T-helper 2 cell treated with Interferon-gamma antibody and Interleukin-4, amounts not matched to agents 100 ng/mL and 5 ng/mL, for 36 hours (primary cell): ENCODE results near the gene MRPS26. TPM values are rescaled to one million over a fixed set of nuclear protein-coding genes. Genes with fewer than 3 reads are reported as not detected.
"Not testable (repeated sequence)": the region's sequence is repeated elsewhere in the genome, so short reads cannot be mapped to it uniquely, and the experiment has no call there.

ENCODE experiments used
- intact Hi-C: fragments of 100-400 bp; cut with micrococcal nuclease; formaldehyde crosslinking; loops from one replicate; pipeline ENCODE4 v1.15.1; 2023
- total RNA-seq: library from RNA; stranded (reverse); gene quantifications from 2 replicates; pipeline ENCODE4 v1.2.3, GENCODE V29; 2022

MRPS26 gene
- total RNA-seq, 1 donor from 2014 or later, result 43.9 TPM

DNA sequence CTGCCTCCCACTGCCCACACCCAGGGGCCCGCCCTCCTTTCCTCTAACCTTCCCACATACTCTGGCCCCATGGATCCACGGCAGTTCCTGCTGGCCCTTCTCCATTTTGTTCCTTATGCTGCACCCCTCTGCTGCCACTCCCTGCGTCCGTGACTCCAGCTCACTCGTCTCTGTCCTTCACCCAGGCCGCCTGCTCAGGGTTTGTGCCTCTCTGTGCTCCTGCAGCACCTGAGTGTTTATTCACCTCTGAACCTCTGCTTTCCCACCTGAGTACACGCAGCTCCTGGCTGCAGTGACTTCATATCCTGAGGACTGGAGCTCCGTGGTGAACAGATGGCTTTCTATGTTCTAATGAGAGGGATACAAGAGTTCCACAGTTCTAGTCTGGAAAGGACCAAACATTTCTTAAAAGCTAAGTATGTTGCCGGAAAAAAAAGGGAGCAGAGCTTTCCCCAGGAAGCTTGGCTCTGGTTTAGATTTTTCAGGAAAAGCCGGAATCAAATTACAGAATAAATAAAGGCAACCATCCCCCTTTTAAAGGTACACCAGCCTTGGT, 3.9 kb upstream of the MRPS26 start:
- intact Hi-C loops, result no loop called here

DNA sequence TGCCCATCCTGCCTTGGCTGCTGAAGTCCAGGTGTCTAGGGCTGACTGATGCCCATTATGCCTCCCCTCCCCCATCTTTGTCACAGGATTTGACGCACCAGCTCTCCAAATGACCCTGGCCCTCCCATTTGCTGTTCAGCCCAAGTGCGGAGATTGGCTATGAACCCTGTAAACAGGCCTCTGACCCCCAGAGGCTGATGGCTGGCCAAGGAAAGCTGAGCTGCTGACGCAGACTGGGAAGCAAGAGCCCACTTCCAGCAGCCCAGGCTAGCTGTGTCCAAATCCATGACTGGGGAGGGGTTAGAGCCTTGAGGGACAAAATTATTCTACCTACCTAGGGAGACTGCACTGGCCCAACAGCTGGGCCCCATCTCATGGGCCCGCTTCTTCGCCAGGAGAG, 3.2 kb upstream of the MRPS26 start:
- intact Hi-C loops, result no loop called here

- intact Hi-C loops, result no loop called here
These were observed 2.5 kb upstream of the MRPS26 start, which contains the start of gene GNRH2 for GRCh38 chr20:3043322-3043721. GNRH2 (plus strand) TSS chr20:3043622; CDS start chr20:3044415, 793 bp downstream.

DNA sequence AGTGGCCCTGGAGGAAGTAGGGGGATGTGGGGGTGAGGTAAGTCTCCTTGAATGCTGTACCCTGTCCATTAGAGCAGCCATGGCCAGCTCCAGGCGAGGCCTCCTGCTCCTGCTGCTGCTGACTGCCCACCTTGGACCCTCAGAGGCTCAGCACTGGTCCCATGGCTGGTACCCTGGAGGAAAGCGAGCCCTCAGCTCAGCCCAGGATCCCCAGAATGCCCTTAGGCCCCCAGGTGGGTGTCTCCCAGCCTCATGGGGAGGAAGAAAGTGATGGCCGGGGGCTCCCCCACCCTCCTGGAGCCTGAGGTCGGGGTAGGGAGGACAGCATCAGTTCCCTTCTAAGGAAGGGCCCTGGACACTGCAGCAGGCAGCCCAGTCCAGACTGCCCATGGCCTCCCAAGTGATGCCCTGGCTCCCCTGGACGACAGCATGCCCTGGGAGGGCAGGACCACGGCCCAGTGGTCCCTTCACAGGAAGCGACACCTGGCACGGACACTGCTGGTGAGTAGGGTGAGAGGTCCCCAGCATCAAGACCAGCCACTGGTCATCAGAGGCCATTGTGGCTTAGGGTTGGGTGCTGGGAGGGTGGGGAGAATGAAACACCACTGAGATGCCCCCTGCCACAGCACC, 1.4 kb upstream of the MRPS26 start:
- intact Hi-C loops, result no loop called here

GRCh38 chr20:3045042-3045815, 623 bp upstream of the MRPS26 start:
- intact Hi-C loops, result loop anchor here (1.0 to 5.0 kb wide), 3 partner anchors 159 to 722 kb away; partner anchors contain the start of genes ADISSP and DDRGK1

DNA sequence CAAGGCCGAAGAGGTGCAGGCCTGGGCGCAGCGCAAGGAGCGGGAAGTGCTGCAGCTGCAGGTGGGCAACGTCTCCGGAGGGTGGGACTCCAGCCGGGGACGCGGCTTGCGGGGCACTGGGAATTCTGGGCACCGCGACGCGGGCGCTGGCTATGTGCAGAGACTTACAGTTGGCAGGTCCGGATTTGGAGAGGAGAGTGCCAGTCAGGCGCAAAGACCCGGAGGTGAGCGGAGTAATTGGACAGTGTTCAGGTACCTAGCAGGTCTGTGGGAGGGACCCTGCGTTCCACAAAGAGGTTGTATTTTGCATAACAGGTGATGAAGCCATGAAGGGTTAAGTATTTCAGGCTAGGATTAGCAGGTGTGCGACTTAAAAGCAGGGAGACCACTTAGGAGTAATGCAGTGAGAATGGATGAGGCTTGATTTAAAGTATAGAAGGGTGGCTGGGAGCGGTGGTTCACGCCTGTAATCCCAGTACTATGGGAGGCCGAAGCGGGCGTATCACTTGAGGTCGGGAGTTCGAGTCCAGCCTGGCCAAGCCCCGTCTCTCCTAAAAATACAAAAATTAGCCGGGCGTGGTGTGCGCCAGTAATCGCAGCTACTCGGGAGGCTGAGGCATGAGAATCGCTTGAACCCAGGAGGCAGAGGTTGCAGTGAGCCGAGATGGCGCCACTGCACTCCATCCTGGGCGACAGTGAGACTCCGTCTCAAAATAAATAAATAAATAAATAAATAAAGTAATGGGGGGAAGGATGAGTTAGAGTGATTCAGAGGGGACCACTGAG, 1.0 kb downstream of the MRPS26 start:
- intact Hi-C loops, result loop anchor here (2.0 to 5.0 kb wide), 2 partner anchors 110 to 720 kb away; partner anchors contain the start of gene ADISSP

DNA sequence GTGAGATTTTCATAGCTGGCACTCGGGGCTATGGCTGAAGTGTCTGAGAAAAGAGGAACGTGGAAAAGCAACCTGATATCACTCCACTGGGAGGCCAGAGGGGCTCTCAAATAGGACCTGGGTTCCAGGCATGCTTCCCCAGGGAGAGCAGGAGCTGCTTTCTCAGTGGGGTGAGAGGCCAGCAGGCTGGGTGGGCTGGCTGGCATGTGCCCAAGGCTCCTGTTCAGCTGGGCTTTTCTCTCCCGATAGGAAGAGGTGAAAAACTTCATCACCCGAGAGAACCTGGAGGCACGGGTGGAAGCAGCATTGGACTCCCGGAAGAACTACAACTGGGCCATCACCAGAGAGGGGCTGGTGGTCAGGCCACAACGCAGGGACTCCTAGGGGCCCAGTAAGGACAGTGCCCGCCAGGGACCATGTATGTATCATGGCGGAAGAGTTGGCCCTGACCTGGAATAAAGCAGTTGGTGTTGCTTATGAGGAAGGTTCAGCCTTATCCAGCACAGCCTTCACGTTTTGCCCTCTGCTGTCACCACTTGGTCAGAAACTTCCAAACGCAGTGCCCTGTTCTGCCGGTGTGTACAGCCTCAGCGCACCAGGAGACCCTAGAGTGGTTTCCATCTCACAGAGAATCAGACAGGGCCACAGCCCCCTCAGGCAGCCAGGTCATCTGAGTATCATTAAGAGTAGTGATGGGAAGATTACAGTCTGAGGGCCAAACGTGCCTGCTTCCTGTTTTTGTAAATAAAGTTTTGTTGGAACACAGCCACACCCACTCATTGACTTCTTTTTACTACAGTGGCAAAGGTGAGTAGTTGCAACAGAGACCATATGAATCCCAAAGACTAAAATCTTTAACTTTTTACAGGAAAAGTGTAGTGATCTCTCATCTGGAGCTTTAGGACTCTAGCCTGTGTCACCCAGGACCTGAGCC, 1.9 kb downstream of the MRPS26 start:
- intact Hi-C loops, result loop anchor here (2.0 to 5.0 kb wide), 2 partner anchors 109 to 720 kb away; partner anchors contain the start of gene ADISSP

DNA sequence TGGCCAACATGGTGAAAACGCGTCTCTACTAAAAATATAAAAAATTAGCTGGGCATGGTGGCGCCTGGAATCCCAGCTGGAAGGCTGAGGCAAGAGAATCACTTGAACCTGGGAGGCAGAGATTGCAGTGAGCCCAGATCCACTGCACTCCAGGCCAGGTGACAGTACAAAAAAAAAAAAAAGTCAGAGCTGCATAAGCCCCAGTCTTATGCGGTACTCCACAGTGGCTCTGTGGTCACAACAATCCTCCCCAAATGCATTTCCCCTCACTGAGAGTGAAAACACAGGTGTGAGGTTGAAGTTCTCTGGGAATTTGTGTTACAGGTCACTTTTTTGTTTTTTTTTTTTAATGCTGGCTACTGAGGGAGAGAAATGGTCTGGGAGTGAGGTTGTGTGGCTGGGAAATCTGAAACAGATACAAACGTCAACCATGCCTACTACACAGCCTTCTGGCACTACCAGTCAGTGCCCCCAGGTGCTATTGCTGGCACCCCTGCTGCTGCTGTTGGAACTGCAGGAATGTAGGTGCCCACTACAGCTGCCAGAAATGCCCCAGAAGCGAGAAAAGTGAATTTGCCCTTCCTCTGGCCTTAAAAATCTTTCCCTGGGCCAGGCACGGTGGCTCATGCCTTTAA, 5.7 kb downstream of the MRPS26 start:
- intact Hi-C loops, result no loop called here

- intact Hi-C loops, result no loop called here
These were observed 13.6 kb downstream of the MRPS26 start for GRCh38 chr20:3059489-3059888.

DNA sequence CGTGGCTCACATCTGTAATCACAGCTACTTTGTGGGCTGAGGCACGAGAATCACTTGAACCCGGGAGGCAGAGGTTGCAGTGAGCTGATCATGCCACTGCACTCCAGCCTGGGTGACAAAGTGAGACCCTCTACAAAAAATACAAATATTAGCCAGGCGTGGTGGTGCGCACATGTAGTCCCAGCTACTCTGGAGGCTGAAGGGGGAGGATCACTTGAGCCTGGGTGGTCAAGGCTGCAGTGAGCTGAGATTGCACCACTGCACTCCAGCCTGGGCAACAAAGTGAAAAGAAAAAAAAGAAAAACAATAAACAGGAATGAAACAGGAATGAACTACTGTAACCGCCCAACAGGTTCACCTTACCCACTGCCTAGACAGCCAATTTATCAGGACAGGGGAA, 18.3 kb downstream of the MRPS26 start:
- intact Hi-C loops, result not testable (repeated sequence)

- intact Hi-C loops, result no loop called here
These were observed 21.5 kb downstream of the MRPS26 start for GRCh38 chr20:3067139-3068014.

DNA sequence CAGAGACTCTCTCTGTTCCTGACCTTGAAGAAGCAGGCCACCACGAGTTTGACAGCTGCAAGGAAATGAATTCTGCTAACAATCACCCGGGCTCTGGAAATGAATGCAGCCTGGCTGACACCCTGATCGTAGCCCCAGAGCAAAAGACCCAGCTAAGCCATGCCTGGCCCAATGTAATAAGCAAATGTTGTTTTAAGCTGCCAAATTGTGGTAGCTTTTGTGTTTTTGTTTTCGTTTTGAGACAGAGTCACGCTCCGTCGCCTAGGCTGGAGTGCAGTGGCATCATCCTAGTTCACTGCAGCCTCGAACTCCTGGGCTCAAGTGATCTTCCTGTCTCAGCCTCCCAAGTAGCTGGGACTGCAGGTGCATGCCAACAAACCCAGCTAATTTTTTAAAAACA, 22.2 kb downstream of the MRPS26 start:
- intact Hi-C loops, result no loop called here

DNA sequence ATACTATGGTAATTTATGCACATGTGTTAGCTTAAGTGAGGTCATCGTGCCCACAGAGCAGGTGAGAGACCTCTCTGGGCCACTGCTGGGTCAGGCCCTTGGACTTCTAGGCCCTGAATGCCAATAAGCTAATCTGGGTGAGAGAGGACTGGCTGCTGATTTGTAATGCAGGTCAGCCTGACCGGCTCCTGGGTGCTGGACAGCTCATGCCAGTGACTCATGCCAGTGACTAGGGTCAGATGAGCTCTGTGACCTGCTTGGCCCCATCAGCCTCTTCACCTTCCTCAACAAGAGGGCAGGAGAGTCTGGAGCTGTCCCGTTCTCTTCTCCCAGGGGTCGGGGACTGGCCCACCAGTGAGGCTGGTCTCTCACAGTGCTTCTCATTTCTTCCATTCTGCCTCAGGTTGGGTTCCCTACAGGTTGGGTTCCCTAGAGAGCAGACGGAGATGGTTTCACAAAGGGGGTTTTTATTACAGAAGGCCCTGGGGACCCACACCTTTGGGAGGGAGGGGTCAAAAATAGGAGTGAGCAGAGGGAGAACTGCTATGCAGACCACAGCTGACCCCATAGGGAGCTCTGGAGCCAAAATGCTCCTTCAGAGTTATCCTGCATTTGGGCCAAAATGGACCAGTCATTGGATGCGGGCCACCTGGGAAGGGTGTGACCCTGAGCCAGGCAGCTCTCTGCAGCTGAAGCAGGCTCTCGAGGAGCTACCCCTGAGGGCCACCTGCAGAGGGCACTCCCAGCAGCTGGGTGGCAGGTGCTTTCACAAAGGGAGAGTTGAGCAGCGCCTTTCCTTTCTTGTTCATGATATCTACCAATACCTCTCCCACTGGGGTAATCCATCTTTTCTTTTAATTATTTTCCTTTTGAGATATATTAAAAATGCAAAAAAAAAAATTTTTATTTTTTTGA, 23.4 kb downstream of the MRPS26 start:
- intact Hi-C loops, result no loop called here

DNA sequence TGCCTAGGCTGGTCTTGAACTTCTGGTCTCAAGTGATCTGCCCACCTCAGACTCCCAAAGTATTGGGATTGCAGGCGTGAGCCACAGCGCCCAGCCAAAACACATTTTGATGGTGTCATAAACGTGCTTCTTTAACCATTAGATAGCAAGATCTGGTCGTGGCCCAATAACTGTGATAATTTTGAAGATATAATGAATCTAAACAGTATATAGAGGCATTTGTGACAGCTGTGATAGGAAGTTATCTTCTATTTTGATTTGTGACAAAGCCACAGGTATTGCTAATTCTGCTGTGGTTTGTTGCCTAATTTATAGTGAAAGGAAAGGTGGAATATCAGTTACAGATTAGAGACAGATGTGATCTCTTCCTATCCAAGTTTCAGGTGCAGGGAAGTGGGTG, 24.9 kb downstream of the MRPS26 start:
- intact Hi-C loops, result no loop called here

- intact Hi-C loops, result no loop called here
These were observed 25.4 kb downstream of the MRPS26 start for GRCh38 chr20:3071266-3071609.

GRCh38 chr20:3071610-3072529, 26.0 kb downstream of the MRPS26 start, which contains the start of gene OXT:
OXT (plus strand) TSS chr20:3071620; CDS start chr20:3071656, 36 bp downstream.
- intact Hi-C loops, result no loop called here
